ENCODE results near the gene C1orf210.

GRCh38 chr1:43275826-43276620 is 9.4 kb downstream of the C1orf210 start:
- TF ChIP-seq CTCF (IDR thresholded peaks at IDR 0.05) (no peak), POLR2AphosphoS5 (IDR thresholded peaks at IDR 0.05; ENCODE audit: insufficient read depth in 1 of 2, low read depth in 1 of 2) (no peak)
